K562 (cell line): ENCODE measurements around the gene MATK. TPM values are rescaled to one million over a fixed set of nuclear protein-coding genes. Genes with fewer than 3 reads are reported as not detected.
A peak's percentile ranks its signal among the peaks of the same experiment; 100 is the strongest.

Source experiments
- ARNT ChIP-seq, 2 experiments: fragments of 450-650 bp; IDR thresholded peaks; 2 replicates each; pipeline ENCODE4 v1.6.1; 2016; ENCODE audit warnings: mild to moderate bottlenecking in 1 of 2
- E4F1 ChIP-seq: fragments of 250-450 bp; sonication (Bioruptor Pico); IDR thresholded peaks from 2 replicates; pipeline ENCODE4 v1.5.0; 2021; ENCODE audit warnings: mild to moderate bottlenecking, borderline replicate concordance
- EZH2 ChIP-seq: IDR thresholded peaks from 2 replicates; pipeline ENCODE4 v1.6.1; 2012; ENCODE audit warnings: low read depth, mild to moderate bottlenecking, inconsistent platforms, low read length, borderline replicate concordance
- GATAD2A ChIP-seq: fragments of 450-650 bp; IDR thresholded peaks from 2 replicates; pipeline ENCODE4 v1.6.1; 2017
- HOMEZ ChIP-seq: fragments of 250-450 bp; sonication (Bioruptor Pico); IDR thresholded peaks from 2 replicates; pipeline ENCODE4 v1.4.0; 2020; ENCODE audit warnings: mild to moderate bottlenecking, moderate library complexity
- NEUROD1 ChIP-seq: fragments of 150-350 bp; IDR thresholded peaks from 2 replicates; pipeline ENCODE4 v1.6.1; 2014; ENCODE audit warnings: borderline replicate concordance, low read length, low read depth; ENCODE audit not compliant: partially characterized antibody
- NFE2 ChIP-seq: IDR thresholded peaks from 2 replicates; pipeline ENCODE4 v1.6.1; 2014; ENCODE audit warnings: antibody characterized with exemption, low read depth
- PHF20 ChIP-seq: fragments of 450-650 bp; IDR thresholded peaks from 2 replicates; pipeline ENCODE4 v1.6.1; 2018; ENCODE audit not compliant: partially characterized antibody
- RB1 ChIP-seq: fragments of 450-650 bp; IDR thresholded peaks from 2 replicates; pipeline ENCODE4 v1.6.1; 2017; ENCODE audit warnings: low read depth, mild to moderate bottlenecking
- STAT5A ChIP-seq: IDR thresholded peaks from 2 replicates; pipeline ENCODE4 v1.6.1; 2012; ENCODE audit warnings: low read length, inconsistent platforms, borderline replicate concordance
- STAT6 ChIP-seq: sonication (generic); formaldehyde crosslinking; IDR thresholded peaks from 2 replicates; pipeline ENCODE4 v1.8.1; 2023; ENCODE audit warnings: mild to moderate bottlenecking, missing genetic modification reagents
- TAF15 ChIP-seq: fragments of 200-400 bp; formaldehyde crosslinking; IDR thresholded peaks from 2 replicates; pipeline ENCODE4 v1.6.1; 2017; ENCODE audit warnings: mild to moderate bottlenecking, low read depth, low read length, moderate library complexity
- TAL1 ChIP-seq: fragments of 450-650 bp; IDR thresholded peaks from 2 replicates; pipeline ENCODE4 v1.6.1; 2016; ENCODE audit warnings: mild to moderate bottlenecking
- XRCC4 ChIP-seq: IDR thresholded peaks from one replicate; pipeline ENCODE4 v1.6.1; 2011; ENCODE audit not compliant: insufficient read depth, insufficient read length; ENCODE audit errors: extremely low read depth
- ZBTB9 ChIP-seq: fragments of 450-650 bp; formaldehyde crosslinking; IDR thresholded peaks from 2 replicates; pipeline ENCODE4 v1.4.0; 2020; ENCODE audit warnings: mild to moderate bottlenecking, moderate library complexity
- ZNF124 ChIP-seq: sonication (generic); formaldehyde crosslinking; IDR thresholded peaks from 2 replicates; pipeline ENCODE4 v1.8.1; 2022; ENCODE audit warnings: missing genetic modification reagents
- ZNF830 ChIP-seq: fragments of 250-450 bp; sonication (Bioruptor Pico); IDR thresholded peaks from 2 replicates; pipeline ENCODE4 v1.5.0; 2021; ENCODE audit warnings: mild to moderate bottlenecking
- polyA plus RNA-seq, 8 experiments: library from polyadenylated mRNA; depleted of rRNA in 4 of 8; stranded (reverse) in 5 of 8; unstranded in 3 of 8; fragments of >200 nt; fragmentation: Nextera tagmentation in 2 of 8; fragmentation: Illumina TruSeq in 1 of 8; extraction: Ambion mirVana in 2 of 8; extraction: Trizol in 1 of 8; gene quantifications; 2 replicates each; pipeline versions ENCODE4 v1.2.1 to v1.2.3, GENCODE V29; 2011 to 2014; ENCODE audit warnings: inconsistent platforms in 1 of 8, missing spikeins in 1 of 8
- total RNA-seq, 7 experiments: library from RNA; depleted of rRNA in 6 of 7; stranded (reverse); fragments of >200 nt in 6 of 7; fragmentation: Illumina TruSeq in 2 of 7; extraction: Trizol in 2 of 7; gene quantifications; 2 replicates each; pipeline versions ENCODE4 v1.2.1 to v1.2.3, GENCODE V29; 2011 to 2021; ENCODE audit warnings: low replicate concordance in 1 of 7
- TF ChIP-seq, protein P1 (sequence below): sonication (generic); formaldehyde crosslinking; IDR thresholded peaks from 2 replicates; pipeline ENCODE4 v1.4.0; 2020; ENCODE audit warnings: mild to moderate bottlenecking, missing genetic modification reagents

Gene MATK
- total and polyA plus RNA-seq, 9 of the 15 experiments (the other 6 are each of a cell fraction or from before 2014, with no cell fraction given): 0.08 to 41.5 (median 21.4) TPM

- TF ChIP-seq E4F1 (CRISPR knock-in tag) (no peak), HOMEZ (CRISPR knock-in tag) (no peak), ARNT (IDR thresholded peaks at IDR 0.05) (no peak), NFE2 (no peak), XRCC4 (no peak), TAF15 (no peak), ZNF124 (no peak), STAT5A (no peak), RB1 (peak; percentile 15; the same call in 1 of the 2 replicates), EZH2 (no peak), ZNF830 (CRISPR knock-in tag) (no peak), GATAD2A (0 out of 2 replicates have a peak, but pooled peaks have one; percentile 14), STAT6 (CRISPR knock-in tag) (no peak), NEUROD1 (no peak), TAL1 (no peak), PHF20 (no peak), ZBTB9 (no peak)
- TF ChIP-seq, protein P1, sequence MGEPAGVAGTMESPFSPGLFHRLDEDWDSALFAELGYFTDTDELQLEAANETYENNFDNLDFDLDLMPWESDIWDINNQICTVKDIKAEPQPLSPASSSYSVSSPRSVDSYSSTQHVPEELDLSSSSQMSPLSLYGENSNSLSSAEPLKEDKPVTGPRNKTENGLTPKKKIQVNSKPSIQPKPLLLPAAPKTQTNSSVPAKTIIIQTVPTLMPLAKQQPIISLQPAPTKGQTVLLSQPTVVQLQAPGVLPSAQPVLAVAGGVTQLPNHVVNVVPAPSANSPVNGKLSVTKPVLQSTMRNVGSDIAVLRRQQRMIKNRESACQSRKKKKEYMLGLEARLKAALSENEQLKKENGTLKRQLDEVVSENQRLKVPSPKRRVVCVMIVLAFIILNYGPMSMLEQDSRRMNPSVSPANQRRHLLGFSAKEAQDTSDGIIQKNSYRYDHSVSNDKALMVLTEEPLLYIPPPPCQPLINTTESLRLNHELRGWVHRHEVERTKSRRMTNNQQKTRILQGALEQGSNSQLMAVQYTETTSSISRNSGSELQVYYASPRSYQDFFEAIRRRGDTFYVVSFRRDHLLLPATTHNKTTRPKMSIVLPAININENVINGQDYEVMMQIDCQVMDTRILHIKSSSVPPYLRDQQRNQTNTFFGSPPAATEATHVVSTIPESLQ (CRISPR knock-in tag): no peak
Observed at GRCh38 chr19:3785938-3786824, at the start of gene MATK (continued).
